GM18907 (cell line): ENCODE data around the gene RNF180.
"Not testable (repeated sequence)": the region's sequence is repeated elsewhere in the genome, so short reads cannot be mapped to it uniquely, and the experiment has no call there.

ENCODE experiments used
- ATAC-seq: cut with Tn5 transposase; IDR thresholded peaks from one replicate; pipeline ENCODE4 v1.9.1; 2021; ENCODE audit warnings: mild to moderate bottlenecking, moderate library complexity; ENCODE audit not compliant: unreplicated experiment

Gene RNF180

GRCh38 chr5:64176301-64176700 lies 10.7 kb downstream of the RNF180 start:
- ATAC-seq = no peak

DNA sequence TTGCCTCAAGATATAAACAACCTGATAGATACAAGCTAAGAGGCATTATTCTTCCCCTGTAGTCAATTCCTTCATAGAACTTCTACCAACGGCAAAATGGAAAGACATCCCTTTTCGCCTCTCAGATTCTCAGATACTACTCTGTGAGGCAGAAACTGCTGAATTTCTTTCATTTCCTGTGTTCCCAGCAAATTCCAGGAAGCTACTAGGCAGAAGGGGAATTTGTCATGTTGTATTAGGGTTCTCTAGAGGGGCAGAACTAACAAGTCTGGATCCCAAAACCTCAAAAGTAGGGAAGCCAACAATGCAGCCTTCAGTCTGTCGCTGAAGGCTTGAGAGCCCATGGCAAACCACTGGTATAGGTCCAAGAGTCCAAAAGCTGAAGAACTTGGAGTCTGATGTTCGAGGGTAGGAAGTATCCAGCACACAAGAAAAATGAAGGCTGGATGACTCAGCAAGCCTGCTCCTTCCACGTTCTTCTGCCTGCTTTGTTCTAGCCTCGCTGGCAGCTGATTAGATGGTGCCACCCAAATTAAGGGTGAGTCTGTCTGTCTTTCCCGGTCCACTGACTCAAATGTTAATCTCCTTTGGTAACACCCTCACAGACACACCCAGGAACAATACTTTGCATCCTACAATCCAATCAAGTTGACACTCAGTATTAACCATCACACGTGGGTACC lies 15.2 kb downstream of the RNF180 start:
- no peak for ATAC-seq

DNA sequence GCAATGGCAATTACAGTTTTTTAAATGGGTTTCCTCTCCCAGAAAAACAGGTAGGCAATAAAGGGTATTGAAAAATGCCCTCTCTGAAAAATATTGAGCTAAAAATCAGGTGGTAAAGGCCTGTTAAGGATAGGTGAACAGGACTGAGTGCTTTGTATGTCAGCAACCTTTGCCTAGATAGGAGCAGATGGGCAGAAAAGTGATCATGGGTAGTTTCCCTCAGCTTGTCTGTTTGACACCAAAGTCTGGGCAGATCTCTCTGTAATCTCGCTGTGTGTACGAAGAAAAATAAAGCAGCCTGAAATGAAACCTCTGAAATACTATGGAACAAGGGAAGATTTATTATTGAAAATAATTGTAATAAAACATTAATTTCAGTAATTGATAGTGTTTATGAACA lies 15.8 kb downstream of the RNF180 start:
- no peak for ATAC-seq

DNA sequence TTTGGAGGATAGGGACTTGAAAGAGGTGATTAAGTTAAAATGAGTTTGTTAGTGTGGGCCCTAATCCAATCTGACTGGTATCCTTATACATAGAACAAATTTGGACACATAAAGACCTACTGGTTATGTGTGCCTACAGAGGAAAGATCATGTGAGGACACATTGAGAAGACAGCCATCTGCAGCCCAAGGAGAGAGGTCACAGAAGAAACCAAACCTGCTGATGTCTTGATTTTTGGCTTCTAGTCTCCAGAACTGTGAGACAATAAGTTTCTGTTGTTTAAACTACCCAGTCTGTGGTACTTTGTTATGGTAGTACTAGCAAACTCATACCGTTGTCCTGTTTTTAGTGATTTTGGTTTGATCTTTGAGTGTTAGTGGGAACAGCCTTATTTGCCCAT lies 18.3 kb downstream of the RNF180 start:
- ATAC-seq = no peak

DNA sequence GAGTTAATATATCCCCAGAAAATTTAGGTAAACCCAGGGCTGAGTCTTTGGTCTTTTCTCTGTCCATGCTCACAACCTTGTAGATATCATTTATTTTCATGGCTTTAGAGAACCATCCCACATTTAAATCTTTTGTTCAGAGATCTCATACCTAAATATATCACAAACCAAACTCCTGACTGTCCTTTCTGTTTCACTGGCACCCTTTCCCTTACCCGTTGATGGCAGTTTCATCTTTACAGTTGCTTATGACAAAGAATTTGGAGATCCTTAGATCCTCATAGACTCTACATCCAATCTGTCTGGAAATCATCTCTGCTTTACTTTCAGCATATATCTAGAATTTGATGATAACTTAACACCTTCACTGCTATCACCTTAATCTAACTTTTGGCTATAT lies 19.2 kb downstream of the RNF180 start:
- no peak for ATAC-seq

- ATAC-seq = no peak
Observed at GRCh38 chr5:64188776-64189175, 23.1 kb downstream of the RNF180 start.

- ATAC-seq = peak; percentile 66
Observed at GRCh38 chr5:64190562-64191306, 25.1 kb downstream of the RNF180 start.

GRCh38 chr5:64195981-64196380 lies 30.3 kb downstream of the RNF180 start:
- ATAC-seq = no peak

DNA sequence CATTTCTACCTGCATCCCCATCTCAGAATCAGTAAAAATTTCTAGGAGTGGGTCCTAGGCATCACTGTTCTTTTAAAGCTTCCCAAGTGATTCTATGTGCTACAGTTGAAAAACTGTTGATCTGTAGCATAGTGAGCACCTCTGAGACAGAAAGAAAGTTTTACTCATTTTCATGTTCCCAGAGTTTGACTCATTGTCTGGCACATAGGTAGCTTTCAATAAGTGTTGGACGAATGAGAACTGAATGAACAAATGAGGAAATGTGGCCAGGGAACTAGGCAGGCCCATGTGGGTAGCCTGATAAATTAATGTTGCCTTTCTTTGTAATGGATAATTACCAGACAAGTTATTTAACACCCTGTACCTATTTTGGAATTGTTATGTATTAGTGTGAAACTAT lies 33.8 kb downstream of the RNF180 start:
- ATAC-seq = no peak

DNA sequence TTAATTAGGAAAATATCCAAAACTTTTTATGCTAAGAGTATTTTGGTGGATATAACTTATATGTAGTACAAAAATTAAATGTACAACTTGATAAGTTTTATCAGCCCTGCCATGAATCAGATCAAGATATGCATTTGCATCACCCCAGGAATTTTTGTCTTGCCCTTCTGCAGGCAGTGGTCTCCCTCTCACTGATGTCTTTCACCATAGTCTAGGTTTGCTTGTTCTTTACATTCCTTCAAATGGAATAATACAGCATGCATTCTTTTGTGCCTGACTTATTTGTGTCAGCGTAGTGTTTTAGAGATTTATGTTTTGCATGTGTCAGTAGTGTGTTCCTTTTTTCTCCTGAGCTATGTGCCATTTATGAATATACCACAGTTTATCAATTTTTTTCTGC lies 36.4 kb downstream of the RNF180 start:
- ATAC-seq = no peak

- no peak for ATAC-seq
Observed at GRCh38 chr5:64206653-64207052, 41.0 kb downstream of the RNF180 start.

- no peak for ATAC-seq
Observed at GRCh38 chr5:64207978-64208377, 42.3 kb downstream of the RNF180 start.

- no peak for ATAC-seq
Observed at GRCh38 chr5:64209353-64209752, 43.7 kb downstream of the RNF180 start.

DNA sequence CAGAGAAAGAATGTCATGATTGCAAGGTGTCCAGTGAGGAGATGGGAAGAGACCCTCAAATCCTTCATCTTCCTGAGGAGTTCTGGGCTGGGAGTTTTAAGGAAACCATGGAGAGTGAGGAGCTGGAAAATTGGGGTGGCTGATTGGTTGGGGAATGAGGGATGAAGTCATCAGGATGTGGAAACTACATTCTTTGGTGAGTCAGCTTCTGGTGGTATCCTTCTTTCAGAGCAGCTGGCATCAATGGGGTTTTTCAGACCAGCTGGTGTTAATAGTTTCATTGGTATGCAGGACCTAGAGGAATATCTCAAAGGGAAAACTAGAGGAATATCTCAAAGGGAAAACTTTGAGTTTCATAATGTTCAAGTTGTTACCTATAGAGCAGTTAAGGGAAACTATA lies 45.2 kb downstream of the RNF180 start:
- ATAC-seq = no peak

GRCh38 chr5:64213011-64213410 lies 47.4 kb downstream of the RNF180 start:
- ATAC-seq = no peak

DNA sequence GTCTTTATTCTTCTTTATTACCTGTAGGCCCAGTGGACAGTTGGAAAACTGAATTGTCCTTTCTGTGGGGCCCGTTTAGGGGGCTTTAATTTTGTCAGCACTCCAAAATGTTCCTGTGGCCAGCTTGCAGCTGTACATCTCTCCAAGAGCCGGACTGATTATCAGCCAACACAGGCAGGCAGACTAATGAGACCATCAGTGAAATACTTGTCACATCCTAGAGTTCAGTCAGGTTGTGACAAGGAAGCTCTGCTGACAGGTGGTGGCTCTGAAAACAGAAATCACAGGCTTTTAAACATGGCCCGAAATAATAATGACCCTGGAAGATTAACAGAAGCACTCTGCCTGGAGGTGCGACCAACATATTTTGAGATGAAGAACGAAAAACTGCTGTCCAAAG lies 47.9 kb downstream of the RNF180 start:
- no peak for ATAC-seq

DNA sequence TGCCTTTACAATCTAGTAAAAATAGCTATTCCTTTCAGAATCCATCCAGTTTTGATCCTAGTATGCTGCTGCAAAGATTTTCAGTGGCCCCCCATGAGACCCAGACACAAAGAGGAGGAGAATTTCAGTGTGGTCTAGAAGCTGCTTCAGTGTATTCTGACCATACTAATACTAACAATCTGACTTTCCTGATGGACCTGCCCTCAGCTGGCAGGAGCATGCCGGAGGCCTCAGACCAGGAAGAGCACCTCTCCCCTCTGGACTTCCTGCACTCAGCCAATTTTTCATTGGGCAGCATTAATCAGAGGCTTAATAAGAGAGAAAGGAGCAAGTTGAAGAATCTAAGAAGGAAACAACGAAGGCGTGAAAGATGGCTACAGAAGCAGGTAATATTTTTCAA lies 48.5 kb downstream of the RNF180 start:
- no peak for ATAC-seq

DNA sequence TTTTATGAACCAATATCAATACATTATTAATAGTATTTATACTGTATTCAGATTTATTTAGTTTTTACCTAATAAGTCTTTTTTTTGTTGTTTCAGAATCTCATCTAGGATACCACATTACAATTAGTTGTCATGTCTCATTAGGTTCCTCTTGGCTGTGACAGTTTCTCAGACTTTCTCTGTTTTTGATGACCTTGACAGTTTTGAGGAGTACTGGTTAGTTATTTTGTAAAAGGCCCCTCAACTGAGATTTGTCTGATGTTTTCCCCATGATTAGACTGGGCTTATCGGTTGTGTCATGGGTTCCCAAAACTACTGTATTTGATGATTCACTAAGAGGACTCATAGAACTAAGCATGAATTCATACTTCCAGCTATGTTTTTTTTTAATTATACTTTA lies 56.3 kb downstream of the RNF180 start:
- ATAC-seq = no peak

GRCh38 chr5:64225286-64225981 lies 59.8 kb downstream of the RNF180 start:
- not testable (repeated sequence) for ATAC-seq

DNA sequence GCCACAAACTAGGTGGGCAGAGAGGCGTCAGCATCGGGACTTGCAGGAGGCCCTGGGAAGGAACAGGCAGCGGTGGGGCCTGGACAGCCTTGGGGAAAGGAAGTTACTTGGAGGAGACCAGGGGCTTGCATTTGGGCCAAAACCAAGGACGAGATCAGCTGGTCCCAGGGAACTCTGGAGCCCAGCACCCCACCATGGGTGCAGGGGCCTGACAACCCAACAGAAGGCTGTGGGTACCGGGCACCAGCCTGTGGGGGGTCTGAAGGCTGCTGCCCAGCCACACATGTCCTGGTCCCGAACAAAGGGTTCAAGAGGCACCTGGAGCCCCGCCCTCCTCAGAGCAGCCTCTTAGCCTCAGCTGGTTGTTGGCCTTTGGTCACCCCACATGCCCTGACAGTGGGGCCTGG lies 61.5 kb downstream of the RNF180 start:
- ATAC-seq = not testable (repeated sequence)

- ATAC-seq = peak; percentile 80
Observed at GRCh38 chr5:64229163-64229774, 63.6 kb downstream of the RNF180 start.

DNA sequence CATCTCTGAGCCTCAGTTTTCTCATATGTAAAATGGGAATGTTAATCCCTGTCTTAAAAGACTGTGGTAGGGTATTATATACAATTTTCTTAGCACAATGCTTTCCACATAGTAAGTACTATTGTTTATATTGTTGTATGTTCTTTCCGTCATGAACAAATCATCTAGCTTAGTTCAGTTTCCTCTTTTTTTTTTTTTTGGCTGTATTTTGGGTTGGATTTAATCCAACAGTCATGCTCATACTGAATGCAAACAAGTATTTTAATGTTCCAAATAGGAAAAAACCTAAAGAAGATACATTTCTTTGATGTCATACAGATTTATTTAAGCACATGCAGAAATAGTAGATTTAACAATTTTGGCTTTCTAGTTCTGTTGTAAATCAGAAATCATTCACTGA lies 95.1 kb downstream of the RNF180 start:
- ATAC-seq = no peak
